ENCODE data around the gene TCF4.

DNA sequence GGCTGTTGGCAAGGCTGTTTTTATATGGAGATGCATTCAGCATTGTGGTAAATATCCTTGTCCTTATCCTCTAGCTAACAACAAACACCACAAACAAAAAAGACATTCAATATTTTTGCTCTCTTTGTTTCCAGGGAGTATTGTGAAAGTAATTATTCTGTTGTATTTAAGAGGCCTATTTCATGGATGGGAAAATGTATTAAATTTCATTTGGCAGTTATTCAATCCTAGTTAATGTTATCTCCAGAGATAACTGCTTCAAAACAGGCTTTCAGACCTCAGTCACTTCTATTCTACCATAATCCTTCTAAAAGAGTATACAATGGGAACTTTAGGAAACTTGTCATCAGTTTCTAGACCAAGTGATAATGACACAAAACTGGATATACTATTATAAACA lies 348.3 kb downstream of the TCF4 start:
- TF ChIP-seq, protein P1, sequence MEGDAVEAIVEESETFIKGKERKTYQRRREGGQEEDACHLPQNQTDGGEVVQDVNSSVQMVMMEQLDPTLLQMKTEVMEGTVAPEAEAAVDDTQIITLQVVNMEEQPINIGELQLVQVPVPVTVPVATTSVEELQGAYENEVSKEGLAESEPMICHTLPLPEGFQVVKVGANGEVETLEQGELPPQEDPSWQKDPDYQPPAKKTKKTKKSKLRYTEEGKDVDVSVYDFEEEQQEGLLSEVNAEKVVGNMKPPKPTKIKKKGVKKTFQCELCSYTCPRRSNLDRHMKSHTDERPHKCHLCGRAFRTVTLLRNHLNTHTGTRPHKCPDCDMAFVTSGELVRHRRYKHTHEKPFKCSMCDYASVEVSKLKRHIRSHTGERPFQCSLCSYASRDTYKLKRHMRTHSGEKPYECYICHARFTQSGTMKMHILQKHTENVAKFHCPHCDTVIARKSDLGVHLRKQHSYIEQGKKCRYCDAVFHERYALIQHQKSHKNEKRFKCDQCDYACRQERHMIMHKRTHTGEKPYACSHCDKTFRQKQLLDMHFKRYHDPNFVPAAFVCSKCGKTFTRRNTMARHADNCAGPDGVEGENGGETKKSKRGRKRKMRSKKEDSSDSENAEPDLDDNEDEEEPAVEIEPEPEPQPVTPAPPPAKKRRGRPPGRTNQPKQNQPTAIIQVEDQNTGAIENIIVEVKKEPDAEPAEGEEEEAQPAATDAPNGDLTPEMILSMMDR (IDR thresholded peaks at IDR 0.05), result no peak
- TF ChIP-seq POLR2A (IDR thresholded peaks at IDR 0.05), result no peak
